Heart right ventricle (tissue), 16 donors: ENCODE data around the gene EFNA3. TPM values are rescaled to one million over a fixed set of nuclear protein-coding genes. Genes with fewer than 3 reads are reported as not detected.

Source experiments
- ATAC-seq, 8 donors: fragments of 200-7000 bp; cut with Tn5 transposase; one replicate each; pipeline ENCODE4 v1.9.1; 2020; ENCODE audit warnings: mild to moderate bottlenecking in 8 of 8, moderate library complexity in 8 of 8, moderate number of reproducible peaks in 1 of 8
- DNase-seq, 2 donors: peaks; one replicate each; pipeline ENCODE4 v3.0.0-alpha.2; 2020
- H3K27ac ChIP-seq, 10 donors: fragments of 200-600 bp; sonication (generic) in 2 of 10; one replicate each; pipeline versions ENCODE4 v1.5.0 to v1.8.0; 2020 to 2022; ENCODE audit warnings: mild to moderate bottlenecking in 3 of 10
- H3K27me3 ChIP-seq, 7 donors: fragments of 200-600 bp; one replicate each; pipeline ENCODE4 v1.8.0; 2021 to 2022; ENCODE audit warnings: mild to moderate bottlenecking in 2 of 7
- H3K36me3 ChIP-seq, 9 donors: fragments of 200-600 bp; sonication (generic) in 1 of 9; one replicate each; pipeline versions ENCODE4 v1.5.0 to v1.8.0; 2020 to 2022; ENCODE audit warnings: mild to moderate bottlenecking in 2 of 9
- H3K4me1 ChIP-seq, 9 donors: fragments of 200-600 bp; sonication (generic) in 1 of 9; one replicate each; pipeline versions ENCODE4 v1.5.0 to v1.8.0; 2020 to 2022; ENCODE audit warnings: mild to moderate bottlenecking in 4 of 9
- H3K4me3 ChIP-seq, 10 donors: fragments of 200-600 bp; sonication (generic) in 2 of 10; one replicate each; pipeline versions ENCODE4 v1.5.0 to v1.8.0; 2020 to 2022; ENCODE audit warnings: mild to moderate bottlenecking in 7 of 10, moderate library complexity in 2 of 10
- H3K9me3 ChIP-seq, 11 donors: fragments of 200-600 bp in 10 of 11; sonication (generic) in 2 of 11; one replicate each; pipeline versions ENCODE4 v1.5.0 to v1.8.0; 2013 to 2022; ENCODE audit warnings: mild to moderate bottlenecking in 2 of 11, control low read depth in 1 of 11, moderate library complexity in 1 of 11
- CTCF ChIP-seq, 9 donors: fragments of 200-600 bp; sonication (generic) in 2 of 9; IDR thresholded peaks; one replicate each; pipeline versions ENCODE4 v1.5.0 to v1.8.0; 2021 to 2022; ENCODE audit warnings: antibody characterized with exemption in 9 of 9, mild to moderate bottlenecking in 5 of 9, moderate library complexity in 1 of 9
- WGBS, 2 donors: extraction: QIAGEN DNeasy Blood & Tissue Kit; methylation state at CpG; one replicate each; pipeline ENCODE4 v1.1.7; 2013; ENCODE audit warnings: inconsistent platforms in 1 of 2; 5-methylcytosine and 5-hydroxymethylcytosine counted together
- intact Hi-C, 10 donors: fragments of 100-400 bp; cut with DNase I; formaldehyde crosslinking; loops; one replicate each; pipeline versions ENCODE4 v1.11.1 to v1.14.2; 2022
- polyA plus RNA-seq, 2 donors: library from polyadenylated mRNA; stranded (reverse); fragments of 200-250 nt; gene quantifications; one replicate each; pipeline ENCODE4 v1.2.3, GENCODE V29; 2013
- total RNA-seq, 10 donors: library from RNA; stranded (reverse); fragmentation: NEBNext Ultra II Directional in 3 of 10; extraction: Animal tissue kit (Norgen Biotek cat#: 25700) in 3 of 10; gene quantifications; one replicate each; pipeline versions ENCODE4 v1.2.1 to v1.2.4, GENCODE V29; 2021 to 2023
- donor health status: Arrhythmogenic right ventricular cardiomyopathy.
- donor health status: ischemic (EF 13 %, LVEDD 7.1; RV severe dilation, severe dysfunction).
- donor health status: healthy with polysubstance abuse.
- donor health status: DM: no; HTN: yes; CAD: no.
- donor health status: DM: no; HTN: no; CAD: no.
- donor health status: ischemic (EF 25% LVEDD 6.9; RV normal size, moderate dysfunction).
- donor health status: ischemic (EF 25% LVEDD 5.7; RV mildly dilated, moderate dysfunction).
- donor health status: healthy.
- donor health status: DM: yes; HTN: yes; CAD: no.
- donor health status: Ischemic cardiomyopathy.
- donor health status: ischemic (EF 35%, LVEDD 5.7; RV mildly dilated, moderate dysfunction).
- donor health status: nonischemic (EF 11% LVEDD 7.7; RV severe dilation, severe dysfunction).
- donor health status: DM: yes; HTN: yes; CAD: no.
- donor health status: PGD.
- donor health status: ischemic (EF 29% LVEDD 5.4; RV normal size, mild dysfunction).
- donor health status: nonischemic (EF 23%, LVEDD 6.1; RV moderate dilation, normal function).

The EFNA3 gene
- total and polyA plus RNA-seq, 12 donors: 0.23 to 1.9 (median 0.47) TPM; not detected in 1

- no peak overlapping the region for H3K27ac ChIP-seq
- intact Hi-C loops: no loop called here
- no peak overlapping the region for H3K4me3 ChIP-seq
- 86 to 95% methylated on average over 12 of the region's 12 CpGs for WGBS, 2 donors
- peaks cover 0 to 14% (median 0%) of the 10 kb centered on the region in 9 donors for H3K4me1 ChIP-seq
- no peak for TF ChIP-seq CTCF (IDR thresholded peaks at IDR 0.05)
- no peaks in the 10 kb centered on the region for H3K36me3 ChIP-seq
- DNase-seq: no peak
- H3K27me3 ChIP-seq: no peaks in the 10 kb centered on the region
- ATAC-seq: no peak
- no peaks in the 10 kb centered on the region for H3K9me3 ChIP-seq
Measured at GRCh38 chr1:155032886-155033285, 45.8 kb upstream of the EFNA3 start.

- H3K27ac ChIP-seq: no peak within 1 kb of the TSS
- ATAC-seq (no peak), DNase-seq (no peak)
- H3K4me3 ChIP-seq: no peak within 1 kb of the TSS
- WGBS, 2 donors: 95% methylated on average over 9 of the region's 9 CpGs
- no peaks in the 10 kb centered on the region for H3K9me3 ChIP-seq
- no peaks in the 10 kb centered on the region for H3K27me3 ChIP-seq
- no peaks in the 10 kb centered on the region for H3K36me3 ChIP-seq
- intact Hi-C loops: no loop called here
- peaks cover 0 to 18% (median 0%) of the 10 kb centered on the region in 9 donors for H3K4me1 ChIP-seq
- no peak for TF ChIP-seq CTCF (IDR thresholded peaks at IDR 0.05)
Measured at GRCh38 chr1:155033524-155033923, 45.1 kb upstream of the EFNA3 start, which contains the start of the genes DCST1 and DCST2. Gene DCST1 (plus strand): TSS chr1:155033824. CDS start chr1:155034037, 213 bp downstream. Gene DCST2 (minus strand): TSS chr1:155033781. CDS start chr1:155033701, 80 bp downstream.

- TF ChIP-seq CTCF (IDR thresholded peaks at IDR 0.05): no peak
- DNase-seq: no peak
- Histone ChIP-seq H3K9me3 (no peaks in the 10 kb centered on the region), H3K4me1 (peaks cover 0 to 23% (median 2%) of the 10 kb centered on the region in 9 donors), H3K27ac (no peak overlapping the region), H3K36me3 (no peaks in the 10 kb centered on the region), H3K4me3 (no peak overlapping the region), H3K27me3 (no peaks in the 10 kb centered on the region)
- no peak for ATAC-seq
- intact Hi-C loops: no loop called here
- 87 to 89% methylated on average over 20 of the region's 20 CpGs for WGBS, 2 donors
Measured at GRCh38 chr1:155034318-155035208, 44.1 kb upstream of the EFNA3 start.

GRCh38 chr1:155035936-155036335 is 42.7 kb upstream of the EFNA3 start:
- ATAC-seq (no peak), DNase-seq (no peak)
- Histone ChIP-seq H3K27me3 (no peaks in the 10 kb centered on the region), H3K4me3 (no peak overlapping the region), H3K9me3 (no peaks in the 10 kb centered on the region), H3K4me1 (peaks cover 0 to 23% (median 2%) of the 10 kb centered on the region in 9 donors), H3K36me3 (no peaks in the 10 kb centered on the region), H3K27ac (no peak overlapping the region)
- intact Hi-C loops: no loop called here
- WGBS, 2 donors: 68 to 75% methylated on average over 2 of the region's 2 CpGs
- no peak for TF ChIP-seq CTCF (IDR thresholded peaks at IDR 0.05)
